Left forelimb (tissue), 1 donor: ENCODE measurements around the gene HCLS1.
"Not testable (repeated sequence)": the region's sequence is repeated elsewhere in the genome, so short reads cannot be mapped to it uniquely, and the experiment has no call there.

Experiments used
- DNase-seq: peaks from one replicate; pipeline ENCODE4 v3.0.0-alpha.2; 2018; ENCODE audit warnings: low spot score

HCLS1 gene

DNA sequence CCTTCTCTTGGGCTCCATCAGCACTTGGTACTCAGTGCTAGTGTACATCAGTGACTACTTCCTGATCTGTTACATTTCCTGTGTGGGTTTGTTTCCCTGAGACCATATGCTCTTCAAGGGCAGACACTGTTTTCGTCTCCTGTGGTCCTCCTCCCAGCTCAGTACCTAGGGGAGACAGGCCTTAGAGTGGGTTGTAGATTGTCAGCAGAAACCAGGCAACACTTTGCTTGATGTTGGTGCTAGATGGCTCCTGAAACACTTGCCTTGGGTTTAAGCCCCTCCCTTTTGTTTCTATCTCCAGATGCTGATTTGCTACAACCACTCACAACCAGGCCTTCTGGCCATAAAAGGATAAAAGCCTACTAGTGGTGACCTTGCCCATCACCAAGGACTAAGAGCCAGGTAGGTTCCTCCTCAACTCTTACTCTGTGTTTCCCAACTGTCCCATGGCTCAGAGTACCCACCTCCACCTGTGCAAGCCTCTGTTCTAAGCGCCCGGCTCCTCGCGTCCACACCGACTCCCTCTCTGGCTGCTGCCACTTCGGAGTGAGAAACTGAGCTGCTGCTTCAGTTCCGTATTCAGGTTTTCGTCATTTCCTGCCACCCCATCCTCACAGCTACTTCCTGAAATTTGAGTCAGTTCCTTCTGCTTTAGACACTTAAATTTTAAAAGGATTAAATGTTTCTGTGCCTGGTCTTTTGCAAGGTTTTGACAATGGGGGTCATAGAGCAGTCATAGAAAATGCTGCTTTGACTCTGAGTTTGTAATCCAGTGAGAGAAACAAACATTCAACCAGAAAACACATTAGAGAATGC is at the start of gene HCLS1:
Gene HCLS1, minus strand, starts transcription at position 548 of the 816 bp plus-strand sequence. CDS start 2,556 bp downstream, outside the sequence.
- DNase-seq, result no peak

GRCh38 chr3:121710347-121710746 is 49.6 kb upstream of the HCLS1 start:
- DNase-seq, result no peak

GRCh38 chr3:121707531-121708273 is 47.0 kb upstream of the HCLS1 start:
- no peak for DNase-seq

DNA sequence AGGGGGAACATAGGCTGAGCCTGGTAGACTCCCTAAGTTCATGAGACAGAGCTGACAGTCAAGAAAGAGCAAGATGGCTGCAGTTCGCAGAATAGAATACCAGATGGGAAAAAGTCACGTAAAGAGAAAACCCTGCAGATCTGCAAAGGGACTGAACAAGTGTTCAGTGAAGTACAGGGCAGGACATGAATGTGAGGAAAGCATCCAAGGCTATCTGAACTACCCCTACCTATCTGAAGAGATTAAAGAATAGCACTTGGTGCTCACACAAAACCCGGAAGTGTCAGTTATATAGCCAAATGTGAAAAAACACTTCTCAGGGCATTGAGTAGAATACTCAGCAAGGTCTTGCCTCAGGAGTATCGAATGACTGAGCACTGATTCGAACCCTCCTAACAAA is 44.8 kb upstream of the HCLS1 start:
- DNase-seq, result no peak

- DNase-seq, result no peak
Observed at GRCh38 chr3:121703973-121704372, 43.3 kb upstream of the HCLS1 start.

DNA sequence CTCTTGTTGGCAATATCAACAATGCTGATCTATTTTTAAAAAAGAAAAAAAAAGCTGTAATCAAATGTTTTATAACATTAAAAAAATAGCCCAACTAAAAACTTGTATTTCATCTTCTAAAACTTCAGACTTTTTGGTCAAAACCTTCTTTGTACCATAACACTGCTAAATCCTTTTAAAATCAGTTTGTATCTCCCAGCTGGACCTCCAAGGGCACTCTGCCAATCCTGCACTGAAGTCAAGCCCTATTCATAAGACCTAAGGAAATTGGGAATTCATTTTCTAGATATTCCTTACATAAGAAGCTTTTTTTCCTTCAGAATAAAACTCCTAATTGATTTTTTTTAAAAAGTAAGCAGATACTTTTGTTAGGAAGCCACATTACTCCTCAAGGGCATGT is 38.2 kb upstream of the HCLS1 start:
- no peak for DNase-seq

DNA sequence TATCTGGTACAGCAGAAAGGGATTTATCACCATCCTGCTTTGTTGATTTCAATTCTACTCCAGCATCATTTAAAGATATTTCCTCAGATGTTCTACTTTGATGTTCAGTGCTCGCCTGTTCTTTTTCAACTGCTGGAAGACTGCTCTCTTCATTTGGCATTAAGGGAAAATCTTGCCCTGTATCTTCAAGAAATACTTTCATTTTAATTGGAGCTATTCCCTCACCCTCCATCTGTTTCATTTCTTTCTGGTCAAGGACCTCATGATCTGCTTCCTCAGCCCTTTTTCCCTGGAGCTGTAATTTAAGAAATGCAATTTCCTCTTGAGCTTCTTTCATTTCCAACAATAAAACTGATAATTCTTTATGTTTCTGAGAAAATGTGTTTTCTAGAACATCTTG is 37.8 kb upstream of the HCLS1 start:
- DNase-seq, result no peak

GRCh38 chr3:121696186-121696585 is 35.5 kb upstream of the HCLS1 start:
- no peak for DNase-seq

DNA sequence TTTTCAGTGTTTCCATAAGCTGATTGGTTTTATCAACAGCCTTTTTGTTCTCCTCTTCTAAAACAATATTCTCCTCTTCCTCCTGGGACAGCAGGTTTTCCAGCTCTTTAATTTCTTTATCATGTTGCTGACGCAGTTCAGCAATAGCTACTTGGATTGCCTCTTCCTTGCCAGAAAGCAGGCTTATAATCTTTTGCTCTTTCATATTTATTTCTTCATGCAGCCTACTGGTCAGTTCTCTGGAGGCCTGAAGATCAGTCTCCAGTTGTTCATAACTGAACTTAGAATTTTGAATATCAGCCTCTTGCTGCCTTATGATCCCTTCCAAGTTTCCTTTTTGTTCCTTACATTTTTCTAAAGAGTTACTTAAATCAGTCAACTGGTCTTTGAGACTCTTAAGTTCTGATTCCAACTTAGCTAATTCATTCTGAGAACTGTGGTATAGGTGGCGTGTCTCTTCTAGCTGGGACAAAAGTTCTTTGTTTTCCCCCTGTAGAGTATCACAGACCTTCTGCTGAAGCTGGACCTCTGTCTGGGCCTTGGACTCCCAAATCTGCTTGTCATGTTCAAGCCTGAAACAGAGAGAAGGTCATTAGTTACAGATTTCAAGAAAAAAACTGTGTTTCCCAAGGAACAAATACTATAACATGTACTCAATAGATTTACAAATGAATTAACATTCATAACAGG is 31.5 kb upstream of the HCLS1 start:
- no peak for DNase-seq

- no peak for DNase-seq
Observed at GRCh38 chr3:121690777-121691405, 30.2 kb upstream of the HCLS1 start.

DNA sequence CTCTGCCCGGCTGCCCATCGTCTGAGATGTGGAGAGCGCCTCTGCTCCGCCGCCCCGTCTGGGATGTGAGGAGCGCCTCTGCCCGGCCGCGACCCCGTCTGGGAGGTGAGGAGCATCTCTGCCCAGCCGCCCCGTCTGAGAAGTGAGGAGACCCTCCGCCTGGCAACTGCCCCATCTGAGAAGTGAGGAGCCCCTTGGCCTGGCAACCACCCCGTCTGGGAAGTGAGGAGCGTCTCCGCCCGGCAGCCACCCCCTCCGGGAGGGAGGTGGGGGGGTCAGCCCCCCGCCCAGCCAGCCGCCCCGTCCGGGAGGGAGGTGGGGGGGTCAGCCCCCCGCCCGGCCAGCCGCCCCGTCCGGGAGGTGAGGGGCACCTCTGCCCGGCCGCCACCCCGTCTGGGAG is 28.0 kb upstream of the HCLS1 start:
- not testable (repeated sequence) for DNase-seq

GRCh38 chr3:121681792-121682191 is 21.1 kb upstream of the HCLS1 start:
- no peak for DNase-seq

GRCh38 chr3:121677141-121677540 is 16.4 kb upstream of the HCLS1 start:
- DNase-seq, result no peak

DNA sequence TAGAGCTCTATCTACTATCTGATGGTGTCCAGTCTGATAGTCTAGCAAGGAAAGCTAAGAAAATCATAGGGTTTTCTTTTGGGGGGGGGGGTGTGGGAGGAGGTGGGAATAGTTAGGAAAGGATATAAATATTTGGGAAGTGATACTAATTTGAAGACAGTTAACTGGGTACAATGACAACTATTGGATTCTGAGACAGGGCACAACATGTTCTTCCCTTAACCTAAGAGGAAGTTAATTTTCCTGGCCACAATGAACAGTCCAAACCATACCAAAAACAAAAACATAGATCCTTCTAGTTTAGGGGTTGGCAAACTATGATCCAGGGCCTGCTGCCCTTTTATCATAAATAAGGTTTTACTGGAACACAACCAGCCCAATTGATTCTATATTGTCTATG is 10.0 kb upstream of the HCLS1 start:
- DNase-seq, result no peak

- DNase-seq, result no peak
Observed at GRCh38 chr3:121667333-121667732, 6.6 kb upstream of the HCLS1 start.

GRCh38 chr3:121665488-121665887 is 4.8 kb upstream of the HCLS1 start:
- DNase-seq, result no peak

GRCh38 chr3:121663171-121663847 is 2.6 kb upstream of the HCLS1 start:
- DNase-seq, result no peak

DNA sequence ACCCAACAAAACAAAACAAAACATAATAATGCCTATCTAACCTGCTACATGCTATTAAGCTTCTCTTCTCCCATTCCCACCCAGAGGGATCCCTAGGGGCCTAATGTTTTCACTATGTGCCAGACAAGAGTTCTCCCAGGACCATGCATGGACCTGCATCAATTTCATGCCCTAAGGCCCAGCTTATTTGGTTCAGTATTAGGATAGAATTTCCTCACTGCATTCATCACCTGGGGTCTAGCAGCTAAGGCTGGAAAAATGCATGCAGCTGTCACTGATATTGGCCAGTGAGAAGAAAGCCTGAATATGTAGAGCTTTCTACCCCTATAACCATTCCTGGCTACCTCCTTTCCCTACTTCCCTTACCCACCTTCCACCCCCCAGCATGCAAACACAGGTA is 2.0 kb upstream of the HCLS1 start:
- no peak for DNase-seq

- no peak for DNase-seq
Observed at GRCh38 chr3:121661376-121661775, 673 bp upstream of the HCLS1 start.

DNA sequence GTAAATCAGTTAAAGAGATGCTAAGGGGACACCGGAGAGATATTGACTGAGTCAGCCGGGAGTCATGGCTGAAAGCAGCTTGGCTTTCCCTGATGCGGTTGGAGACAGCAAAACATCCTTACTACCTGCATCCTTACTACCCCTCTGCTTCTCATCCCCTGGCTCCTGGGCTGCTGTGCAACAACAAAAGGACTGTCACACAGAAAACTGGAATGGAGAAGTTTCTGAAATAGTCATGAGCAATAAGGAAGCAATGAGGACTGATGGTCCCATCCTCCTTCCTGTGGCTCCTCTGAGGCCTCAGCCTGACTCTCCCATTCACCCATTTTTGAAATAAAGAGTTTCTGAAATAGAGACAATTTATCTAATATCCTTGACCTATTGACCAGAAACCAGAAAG is 1.1 kb downstream of the HCLS1 start:
- no peak for DNase-seq

- no peak for DNase-seq
Observed at GRCh38 chr3:121658716-121659435, 1.8 kb downstream of the HCLS1 start.
